PC-9 (cell line): Measurements from ENCODE around the gene TMCO4. TPM values are rescaled to one million over a fixed set of nuclear protein-coding genes. Genes with fewer than 3 reads are reported as not detected.

Experiments used
- BruUV-seq: library from RNA; stranded (reverse); fragments of 400-500 nt; replicated peaks from 2 replicates; lab custom pipeline; 2021; lab: Mats Ljungman, UMichigan
- CTCF ChIA-PET: fragments of 300-600 bp; sonication (Branson Sonifier 250); formaldehyde crosslinking; loops from one replicate; lab custom pipeline; 2022; ENCODE audit warnings: antibody characterized with exemption; lab: Charles Lee
- POLR2A ChIA-PET: fragments of 300-600 bp; sonication (Branson Sonifier 250); formaldehyde crosslinking; loops from one replicate; lab custom pipeline; 2022; ENCODE audit warnings: antibody characterized with exemption; ENCODE audit not compliant: unreplicated experiment; lab: Charles Lee
- DNase-seq, 2 experiments: peaks; one replicate each; pipeline versions ENCODE4 v3.0.0 to v3.0.0-alpha.2; 2015 to 2022; ENCODE audit warnings: mixed read lengths in 1 of 2
- H2AFZ ChIP-seq: fragments of 200-600 bp; sonication (generic); 2 replicates; pipeline ENCODE4 v1.8.1; 2017; ENCODE audit warnings: antibody characterized with exemption
- H3F3A ChIP-seq: fragments of 200-600 bp; sonication (generic); 2 replicates; pipeline ENCODE4 v1.8.1; 2017; ENCODE audit warnings: antibody characterized with exemption, mild to moderate bottlenecking, low read depth; ENCODE audit not compliant: insufficient read depth
- H3K27ac ChIP-seq: fragments of 200-600 bp; sonication (generic); 2 replicates; pipeline ENCODE4 v1.6.1; 2016; ENCODE audit warnings: mixed run types
- H3K27me3 ChIP-seq: fragments of 200-600 bp; sonication (generic); 2 replicates; pipeline ENCODE4 v1.6.1; 2016; ENCODE audit warnings: low read depth, mixed run types; ENCODE audit not compliant: insufficient read depth
- H3K36me3 ChIP-seq: fragments of 200-600 bp; sonication (generic); 2 replicates; pipeline ENCODE4 v1.6.1; 2016; ENCODE audit warnings: low read depth, mixed run types
- H3K4me1 ChIP-seq: fragments of 200-600 bp; sonication (generic); replicated peaks from 2 replicates; pipeline ENCODE4 v1.6.1; 2016; ENCODE audit warnings: mixed run types; ENCODE audit not compliant: insufficient read depth
- H3K4me2 ChIP-seq: fragments of 200-600 bp; sonication (generic); 2 replicates; pipeline ENCODE4 v1.6.1; 2017; ENCODE audit warnings: mixed run types
- H3K4me3 ChIP-seq: fragments of 200-600 bp; sonication (generic); 2 replicates; pipeline ENCODE4 v1.6.1; 2016; ENCODE audit warnings: mixed run types
- H3K79me2 ChIP-seq: fragments of 200-600 bp; sonication (generic); 2 replicates; pipeline ENCODE4 v1.6.1; 2017; ENCODE audit warnings: low read depth, mixed run types
- H3K9me2 ChIP-seq: fragments of 200-600 bp; sonication (generic); 2 replicates; pipeline ENCODE4 v1.8.1; 2017; ENCODE audit warnings: mild to moderate bottlenecking; ENCODE audit not compliant: insufficient read depth
- H3K9me3 ChIP-seq: fragments of 200-600 bp; sonication (generic); 2 replicates; pipeline ENCODE4 v1.8.1; 2016; ENCODE audit warnings: low read depth; ENCODE audit not compliant: insufficient read depth
- H4K20me1 ChIP-seq: fragments of 200-600 bp; sonication (generic); 2 replicates; pipeline ENCODE4 v1.8.1; 2017; ENCODE audit not compliant: insufficient read depth
- EZH2 ChIP-seq: fragments of 200-600 bp; sonication (generic); IDR thresholded peaks from 2 replicates; pipeline ENCODE4 v1.8.0; 2017; ENCODE audit warnings: antibody characterized with exemption, low read depth
- intact Hi-C: fragments of 100-400 bp; cut with micrococcal nuclease; formaldehyde crosslinking; loops from one replicate; pipeline ENCODE4 v1.10.0; 2022; ENCODE audit not compliant: unreplicated experiment
- total RNA-seq: library from RNA; stranded (reverse); gene quantifications from 2 replicates; pipeline ENCODE4 v1.2.3, GENCODE V29; 2021
- TF ChIP-seq, protein P1 (sequence below): fragments of 200-600 bp; sonication (generic); conservative IDR thresholded peaks from 2 replicates; pipeline ENCODE4 v1.6.1; 2017; ENCODE audit warnings: mixed run types, antibody characterized with exemption, mild to moderate bottlenecking, moderate library complexity

Gene TMCO4
- total RNA-seq, 1 experiment from 2014 or later, result 22.6 TPM

DNA sequence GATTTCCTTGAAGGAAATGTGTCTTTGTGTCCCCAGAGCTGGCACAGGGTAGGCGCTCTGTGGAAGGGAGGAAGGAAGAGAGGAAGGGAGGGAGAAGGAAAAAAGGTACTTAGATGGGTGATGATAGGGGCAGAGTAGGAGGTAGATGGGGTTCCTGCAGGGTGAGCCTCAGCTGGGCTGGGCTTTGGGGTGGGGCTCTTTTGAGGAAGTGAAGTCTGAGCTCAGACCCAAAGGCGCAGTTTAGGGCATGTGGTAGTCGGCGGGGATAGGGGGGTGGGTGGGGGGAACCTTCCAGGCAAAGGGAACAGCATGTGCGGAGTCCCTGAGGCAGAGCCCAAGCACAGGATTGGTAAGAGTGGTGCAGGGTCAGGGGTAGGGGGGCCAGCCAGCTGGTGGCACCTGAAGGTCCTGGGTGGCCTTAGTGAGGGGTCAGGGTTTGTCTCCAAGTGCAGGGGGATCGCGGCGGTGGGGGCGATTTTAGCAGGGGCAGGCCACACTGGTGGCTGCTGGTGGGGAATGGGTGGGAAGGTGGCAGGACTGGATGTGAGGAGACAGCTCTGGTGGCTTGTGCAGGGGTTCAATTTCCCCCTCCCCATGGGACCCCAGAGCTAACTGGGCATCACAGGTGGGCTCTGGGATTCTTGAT, 143.5 kb downstream of the TMCO4 start:
- ChIA-PET CTCF (no interaction called here), POLR2A (no interaction called here)
- no peak for DNase-seq
- Histone ChIP-seq H3K79me2 (no peaks in the 10 kb centered on the region), H3F3A (peaks cover 20% of the 10 kb centered on the region), H3K36me3 (no peaks in the 10 kb centered on the region), H3K9me2 (no peaks in the 10 kb centered on the region), H4K20me1 (peaks cover 4% of the 10 kb centered on the region), H3K27ac (no peak overlapping the region), H3K4me2 (no peak overlapping the region), H3K9me3 (no peaks in the 10 kb centered on the region), H2AFZ (no peak overlapping the region), H3K27me3 (no peaks in the 10 kb centered on the region), H3K4me3 (no peak overlapping the region), H3K4me1 (peaks cover 15% of the 10 kb centered on the region)
- intact Hi-C loops, result no loop called here
- no TSS peak for BruUV-seq
- TF ChIP-seq, protein P1, sequence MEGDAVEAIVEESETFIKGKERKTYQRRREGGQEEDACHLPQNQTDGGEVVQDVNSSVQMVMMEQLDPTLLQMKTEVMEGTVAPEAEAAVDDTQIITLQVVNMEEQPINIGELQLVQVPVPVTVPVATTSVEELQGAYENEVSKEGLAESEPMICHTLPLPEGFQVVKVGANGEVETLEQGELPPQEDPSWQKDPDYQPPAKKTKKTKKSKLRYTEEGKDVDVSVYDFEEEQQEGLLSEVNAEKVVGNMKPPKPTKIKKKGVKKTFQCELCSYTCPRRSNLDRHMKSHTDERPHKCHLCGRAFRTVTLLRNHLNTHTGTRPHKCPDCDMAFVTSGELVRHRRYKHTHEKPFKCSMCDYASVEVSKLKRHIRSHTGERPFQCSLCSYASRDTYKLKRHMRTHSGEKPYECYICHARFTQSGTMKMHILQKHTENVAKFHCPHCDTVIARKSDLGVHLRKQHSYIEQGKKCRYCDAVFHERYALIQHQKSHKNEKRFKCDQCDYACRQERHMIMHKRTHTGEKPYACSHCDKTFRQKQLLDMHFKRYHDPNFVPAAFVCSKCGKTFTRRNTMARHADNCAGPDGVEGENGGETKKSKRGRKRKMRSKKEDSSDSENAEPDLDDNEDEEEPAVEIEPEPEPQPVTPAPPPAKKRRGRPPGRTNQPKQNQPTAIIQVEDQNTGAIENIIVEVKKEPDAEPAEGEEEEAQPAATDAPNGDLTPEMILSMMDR, result no peak
- TF ChIP-seq EZH2, result no peak

GRCh38 chr1:19655718-19656080, 144.0 kb downstream of the TMCO4 start:
- H3K4me3 ChIP-seq, result no peak overlapping the region
- no peak overlapping the region for H2AFZ ChIP-seq
- H3K9me3 ChIP-seq, result no peaks in the 10 kb centered on the region
- no peaks in the 10 kb centered on the region for H3K9me2 ChIP-seq
- H3F3A ChIP-seq, result peaks cover 20% of the 10 kb centered on the region
- TF ChIP-seq, protein P1, result no peak
- no peak for TF ChIP-seq EZH2
- ChIA-PET CTCF (no interaction called here), POLR2A (no interaction called here)
- intact Hi-C loops, result no loop called here
- H3K4me1 ChIP-seq, result peaks cover 15% of the 10 kb centered on the region
- H3K79me2 ChIP-seq, result no peaks in the 10 kb centered on the region
- no peaks in the 10 kb centered on the region for H3K36me3 ChIP-seq
- BruUV-seq, result no TSS peak
- peaks cover 4% of the 10 kb centered on the region for H4K20me1 ChIP-seq
- H3K27me3 ChIP-seq, result no peaks in the 10 kb centered on the region
- no peak overlapping the region for H3K27ac ChIP-seq
- no peak for DNase-seq
- no peak overlapping the region for H3K4me2 ChIP-seq

DNA sequence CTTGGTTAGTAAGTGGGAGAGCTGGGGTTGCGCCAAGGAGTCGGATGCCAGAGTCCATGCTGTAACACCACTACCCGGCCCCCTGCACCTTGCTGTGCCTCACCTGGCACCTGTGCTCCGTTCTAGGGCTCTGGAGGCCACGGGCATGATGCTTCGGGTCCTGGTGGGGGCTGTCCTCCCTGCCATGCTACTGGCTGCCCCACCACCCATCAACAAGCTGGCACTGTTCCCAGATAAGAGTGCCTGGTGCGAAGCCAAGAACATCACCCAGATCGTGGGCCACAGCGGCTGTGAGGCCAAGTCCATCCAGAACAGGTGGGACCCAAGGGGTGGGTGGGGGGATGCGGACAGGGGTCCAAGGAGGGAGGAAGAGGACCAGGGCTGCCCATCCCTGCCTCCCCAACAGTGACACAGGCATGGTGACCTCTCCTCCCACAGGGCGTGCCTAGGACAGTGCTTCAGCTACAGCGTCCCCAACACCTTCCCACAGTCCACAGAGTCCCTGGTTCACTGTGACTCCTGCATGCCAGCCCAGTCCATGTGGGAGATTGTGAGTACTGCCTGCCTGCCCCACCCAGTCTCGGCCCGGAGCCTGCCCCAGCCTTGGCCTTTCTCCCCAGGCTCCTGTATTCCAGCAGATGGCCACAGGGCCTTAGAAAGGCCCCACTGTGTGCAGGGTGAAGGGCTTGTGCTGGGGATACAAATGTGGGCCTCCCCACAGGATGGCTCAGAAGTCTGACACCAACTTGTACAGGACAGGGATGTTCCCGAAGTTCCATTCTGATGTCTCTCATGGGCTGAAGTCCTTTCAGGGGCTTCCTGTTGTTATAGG, 144.6 kb downstream of the TMCO4 start:
- H2AFZ ChIP-seq, result no peak overlapping the region
- peaks cover 15% of the 10 kb centered on the region for H3K4me1 ChIP-seq
- peak overlapping the region; percentile 58; the same call in 1 of the 2 replicates for H3K27ac ChIP-seq
- no peak overlapping the region for H3K4me3 ChIP-seq
- H3F3A ChIP-seq, result peaks cover 20% of the 10 kb centered on the region
- POLR2A ChIA-PET, result no interaction called here
- H3K79me2 ChIP-seq, result no peaks in the 10 kb centered on the region
- H3K27me3 ChIP-seq, result no peaks in the 10 kb centered on the region
- intact Hi-C loops, result loop anchor here (5.0 kb wide), 2 partner anchors 313 to 403 kb away; partner anchors contain the start of genes EMC1 and MRTO4
- CTCF ChIA-PET, result no interaction called here
- no peaks in the 10 kb centered on the region for H3K9me3 ChIP-seq
- H4K20me1 ChIP-seq, result peaks cover 4% of the 10 kb centered on the region
- H3K36me3 ChIP-seq, result no peaks in the 10 kb centered on the region
- no peak for TF ChIP-seq EZH2
- TF ChIP-seq, protein P1, result no peak
- no TSS peak for BruUV-seq
- DNase-seq, result no peak
- H3K9me2 ChIP-seq, result no peaks in the 10 kb centered on the region
- H3K4me2 ChIP-seq, result peak overlapping the region; percentile 52
